Activated CD4-positive, alpha-beta memory T cell treated with anti-CD3 and anti-CD28 coated beads, Interleukin-2, amount 10 ng/mL, durations not matched to agents 7 days and 5 days (primary cell): Measurements from ENCODE around the gene KCNA2. TPM values are rescaled to one million over a fixed set of nuclear protein-coding genes. Genes with fewer than 3 reads are reported as not detected.

Source experiments
- total RNA-seq, 2 experiments: library from RNA; stranded (reverse); gene quantifications; one replicate each; pipeline ENCODE4 v1.2.3, GENCODE V29; 2021

Gene KCNA2
- total RNA-seq, 2 experiments from 2014 or later, result 5.9 to 6.6 TPM

Other genes starting within 250 kb of the KCNA2 start
- gene SLC16A4, start 215.3 kb downstream of the KCNA2 start, total RNA-seq, result under 1 TPM; 0.35 to 0.55 TPM
- 100 to 1,000 TPM; 127 to 128 TPM for gene LAMTOR5, start 198.7 kb downstream of the KCNA2 start, total RNA-seq
- gene PROK1, start 155.2 kb downstream of the KCNA2 start, total RNA-seq, result not detected
- gene KCNA10, start 87.2 kb downstream of the KCNA2 start, total RNA-seq, result not detected
- 10 to 100 TPM; 84.9 to 86.2 TPM for gene KCNA3, start 68.6 kb upstream of the KCNA2 start, total RNA-seq